ENCODE measurements around the gene TCFL5. TPM values are rescaled to one million over a fixed set of nuclear protein-coding genes. Genes with fewer than 3 reads are reported as not detected.

TCFL5 gene
- total and polyA plus RNA-seq, 12 donors = 2.5 to 8.3 (median 6.4) TPM

GRCh38 chr20:62898970-62899632 lies 37.5 kb upstream of the TCFL5 start:
- H3K27ac ChIP-seq = no peak overlapping the region
- no peaks in the 10 kb centered on the region for H3K27me3 ChIP-seq
- H3K36me3 ChIP-seq = peaks cover 0 to 65% (median 23%) of the 10 kb centered on the region in 9 donors
- no peak for TF ChIP-seq CTCF (IDR thresholded peaks at IDR 0.05)
- 38 to 45% methylated on average over 16 of the region's 16 CpGs for WGBS, 2 donors
- no peak overlapping the region for H3K4me3 ChIP-seq
- intact Hi-C loops (cut with DNase I) = loop anchor here in 5 of 10 donors (2.0 to 10.0 kb wide), 3 partner anchors 106 to 110 kb away; partner anchors contain the start of gene BHLHE23 (in 3 of the 5)
- no peak for ATAC-seq
- peaks cover 7 to 36% (median 17%) of the 10 kb centered on the region in 9 donors for H3K4me1 ChIP-seq
- H3K9me3 ChIP-seq = no peaks in the 10 kb centered on the region
- DNase-seq = no peak

DNA sequence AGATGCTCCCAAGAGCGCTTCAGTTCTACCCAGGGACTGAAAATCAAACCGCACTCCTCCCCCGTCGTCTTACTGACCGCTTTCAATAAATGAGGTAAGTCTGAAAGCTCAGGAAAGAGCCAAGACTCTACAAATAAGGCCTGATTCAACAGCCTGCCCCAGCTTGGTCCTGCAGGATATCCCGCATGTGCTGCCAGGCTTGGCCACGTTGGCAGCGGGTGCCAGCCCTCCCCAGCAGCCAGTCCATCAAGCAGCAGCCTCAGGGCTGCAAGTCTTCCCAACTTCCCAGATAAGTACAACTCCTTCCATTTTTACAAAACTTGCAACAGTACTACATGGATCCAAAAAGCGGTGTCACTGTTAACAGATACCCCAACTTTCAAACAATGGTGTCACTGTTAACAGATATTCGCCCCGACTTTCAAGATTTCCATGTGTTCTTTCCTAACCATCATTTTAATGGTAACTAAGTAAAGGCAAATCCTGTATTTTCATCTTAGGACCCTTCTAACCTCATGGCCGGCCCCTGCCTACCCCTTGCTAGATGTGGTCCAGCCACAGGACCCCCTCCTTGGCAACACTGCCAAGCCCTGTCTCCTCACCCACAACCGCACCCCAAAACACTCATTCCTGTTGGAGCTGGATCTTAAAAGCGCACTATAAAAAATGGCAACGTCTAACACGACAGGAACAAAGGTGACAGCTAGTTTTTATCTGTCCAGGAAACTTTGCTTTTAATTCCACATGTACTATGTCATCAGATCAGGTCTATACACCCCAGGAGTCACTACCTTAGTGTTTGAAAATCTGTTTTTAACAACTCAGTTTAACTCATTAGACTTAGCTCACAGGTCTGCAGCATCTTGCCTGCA lies 36.7 kb upstream of the TCFL5 start:
- intact Hi-C loops (cut with DNase I) = loop anchor here in 5 of 10 donors (2.0 to 10.0 kb wide), 3 partner anchors 106 to 110 kb away; partner anchors contain the start of gene BHLHE23 (in 3 of the 5)
- H3K4me3 ChIP-seq = no peak overlapping the region
- no peak overlapping the region for H3K27ac ChIP-seq
- WGBS, 2 donors = 80 to 84% methylated on average over 16 of the region's 16 CpGs
- no peaks in the 10 kb centered on the region for H3K9me3 ChIP-seq
- no peak for TF ChIP-seq CTCF (IDR thresholded peaks at IDR 0.05)
- H3K36me3 ChIP-seq = peaks cover 0 to 65% (median 30%) of the 10 kb centered on the region in 9 donors
- ATAC-seq (no peak), DNase-seq (no peak)
- H3K4me1 ChIP-seq = peaks cover 7 to 36% (median 17%) of the 10 kb centered on the region in 9 donors
- no peaks in the 10 kb centered on the region for H3K27me3 ChIP-seq

GRCh38 chr20:62897666-62898065 lies 36.0 kb upstream of the TCFL5 start:
- H3K27me3 ChIP-seq = no peaks in the 10 kb centered on the region
- WGBS, 2 donors = 69 to 72% methylated on average over 11 of the region's 11 CpGs

More at GRCh38 chr20:62897666-62898065, 36.0 kb upstream of the TCFL5 start:
- no peak overlapping the region for H3K4me3 ChIP-seq
- no peak for TF ChIP-seq CTCF (IDR thresholded peaks at IDR 0.05)
- no peak for DNase-seq
- H3K4me1 ChIP-seq = peaks cover 7 to 36% (median 17%) of the 10 kb centered on the region in 9 donors
- no peaks in the 10 kb centered on the region for H3K9me3 ChIP-seq
- intact Hi-C loops (cut with DNase I) = loop anchor here in 5 of 10 donors (2.0 to 10.0 kb wide), 3 partner anchors 107 to 111 kb away; partner anchors contain the start of gene BHLHE23 (in 3 of the 5)
- H3K27ac ChIP-seq = no peak overlapping the region
- H3K36me3 ChIP-seq = peaks cover 0 to 65% (median 30%) of the 10 kb centered on the region in 9 donors
- ATAC-seq = no peak

All from heart right ventricle (tissue), 16 donors.